Endothelial cell of umbilical vein (primary cell): ENCODE measurements around the gene RCOR2.
"Not testable (repeated sequence)": the region's sequence is repeated elsewhere in the genome, so short reads cannot be mapped to it uniquely, and the experiment has no call there.

Experiments used
- CTCF ChIP-seq, 2 donors: IDR thresholded peaks; 1 replicate in 1 of 2; 2 replicates in 1 of 2; pipeline ENCODE4 v1.5.1; 2011; ENCODE audit warnings: low read length in 2 of 2, mild to moderate bottlenecking in 2 of 2, moderate library complexity in 2 of 2, control low read depth in 1 of 2, inconsistent platforms in 1 of 2, low read depth in 1 of 2; ENCODE audit not compliant: insufficient read depth in 1 of 2; ENCODE audit errors: extremely low read depth in 1 of 2
- EZH2 ChIP-seq: IDR thresholded peaks from 2 replicates; pipeline ENCODE4 v1.6.1; 2012; ENCODE audit warnings: borderline replicate concordance, low read depth, mild to moderate bottlenecking, moderate library complexity, low read length, inconsistent platforms; ENCODE audit not compliant: severe bottlenecking
- MYC ChIP-seq: IDR thresholded peaks from one replicate; pipeline ENCODE4 v1.6.1; 2011; ENCODE audit warnings: mild to moderate bottlenecking, low read depth, low read length
- POLR2A ChIP-seq: IDR thresholded peaks from 2 replicates; pipeline ENCODE4 v1.6.1; 2012; ENCODE audit warnings: low read depth, mild to moderate bottlenecking, control low read depth, low read length
- POLR2AphosphoS5 ChIP-seq: IDR thresholded peaks from 2 replicates; pipeline ENCODE4 v1.6.1; 2012; ENCODE audit warnings: low read depth, mild to moderate bottlenecking, control low read depth, low read length, moderate library complexity; ENCODE audit not compliant: insufficient read depth

DNA sequence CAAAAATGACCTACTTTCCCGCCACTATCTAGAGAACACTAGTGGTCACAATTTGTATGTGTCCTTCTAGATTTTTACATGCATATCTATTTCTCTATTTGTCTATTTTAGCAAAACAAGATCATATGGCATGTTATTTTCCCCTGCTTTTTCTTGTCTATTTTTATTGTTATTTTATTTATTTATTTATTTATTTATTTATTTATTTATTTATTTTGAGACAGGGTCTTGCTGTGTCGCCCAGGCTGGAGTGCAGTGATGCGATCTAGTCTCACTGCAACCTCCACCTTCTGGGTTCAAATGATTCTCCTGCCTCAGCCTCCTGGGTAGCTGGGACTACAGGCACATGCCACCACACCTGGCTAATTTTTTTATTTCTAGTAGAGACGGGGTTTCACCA, 46.9 kb upstream of the RCOR2 start:
- TF ChIP-seq CTCF (IDR thresholded peaks at IDR 0.05; ENCODE audit: extremely low read depth in 1 of 2, insufficient read depth in 1 of 2, low read depth in 1 of 2, low read length in 2 of 2); POLR2A; POLR2AphosphoS5; EZH2; MYC: not testable (repeated sequence)
